Measurements from ENCODE around the gene COL15A1. TPM values are rescaled to one million over a fixed set of nuclear protein-coding genes. Genes with fewer than 3 reads are reported as not detected.

The COL15A1 gene
- polyA plus RNA-seq, 1 donor (not counting 4 experiments of a cell fraction or from before 2014, with no cell fraction given): not detected

- peaks cover 7% of the 10 kb centered on the region for H3K27me3 ChIP-seq (ENCODE audit: control insufficient read depth, extremely low read depth, insufficient read depth, low read length)
- H3K4me2 ChIP-seq (ENCODE audit: control insufficient read depth, extremely low read depth, insufficient read depth, low read depth, low read length): no peak overlapping the region
- no peaks in the 10 kb centered on the region for H3K9me1 ChIP-seq (ENCODE audit: control insufficient read depth, extremely low read depth, insufficient read depth, low read length)
- H3K4me3 ChIP-seq (ENCODE audit: control insufficient read depth in 2 of 3, extremely low read depth in 1 of 3, insufficient read depth in 2 of 3, low read depth in 1 of 3, low read length in 3 of 3): no peak overlapping the region
- no peak for TF ChIP-seq CTCF (optimal IDR thresholded peaks at IDR 0.05 in 1 of 3, IDR thresholded peaks at IDR 0.05 in 1 of 3, conservative IDR thresholded peaks at IDR 0.05 in 1 of 3; ENCODE audit: extremely low read depth in 1 of 3, insufficient read depth in 2 of 3, low read length in 3 of 3)
- no peak for TF ChIP-seq EZH2 (IDR thresholded peaks at IDR 0.05; ENCODE audit: low read length)
- DNase-seq (ENCODE audit: low read depth, low spot score) (no peak), FAIRE-seq (no peak)
- no peak overlapping the region for H3K9ac ChIP-seq (ENCODE audit: control insufficient read depth, extremely low read depth, insufficient read depth, low read length)
- no peak overlapping the region for H3K27ac ChIP-seq (ENCODE audit: control insufficient read depth, insufficient read depth, low read length)
- dilution Hi-C loops (cut with MboI; ENCODE audit: extremely low pct_ligation_motif_present, low sequenced_read_pairs): no loop called here
- no peaks in the 10 kb centered on the region for H3K36me3 ChIP-seq (ENCODE audit: control insufficient read depth in 2 of 2, extremely low read depth in 1 of 2, insufficient read depth in 2 of 2, low read length in 2 of 2)
- no peaks in the 10 kb centered on the region for H3K4me1 ChIP-seq (ENCODE audit: control insufficient read depth, extremely low read depth, insufficient read depth, low read length)
- no peaks in the 10 kb centered on the region for H4K20me1 ChIP-seq (ENCODE audit: control insufficient read depth, extremely low read depth, insufficient read depth, low read length)
- H3K9me3 ChIP-seq (ENCODE audit: control insufficient read depth, low read depth, low read length): no peaks in the 10 kb centered on the region
- no peak overlapping the region for H2AFZ ChIP-seq (ENCODE audit: control insufficient read depth, low read length)
- no peaks in the 10 kb centered on the region for H3K79me2 ChIP-seq (ENCODE audit: control insufficient read depth, insufficient read depth, low read length)
Observed at GRCh38 chr9:98955259-98955658, 11.6 kb downstream of the COL15A1 start.

GRCh38 chr9:98957826-98958225, 14.1 kb downstream of the COL15A1 start:
- Histone ChIP-seq H3K36me3 (ENCODE audit: control insufficient read depth in 2 of 2, extremely low read depth in 1 of 2, insufficient read depth in 2 of 2, low read length in 2 of 2) (no peaks in the 10 kb centered on the region), H2AFZ (ENCODE audit: control insufficient read depth, low read length) (no peak overlapping the region), H3K4me3 (ENCODE audit: control insufficient read depth in 2 of 3, extremely low read depth in 1 of 3, insufficient read depth in 2 of 3, low read depth in 1 of 3, low read length in 3 of 3) (no peak overlapping the region), H3K9ac (ENCODE audit: control insufficient read depth, extremely low read depth, insufficient read depth, low read length) (no peak overlapping the region), H3K4me1 (ENCODE audit: control insufficient read depth, extremely low read depth, insufficient read depth, low read length) (no peaks in the 10 kb centered on the region), H3K9me1 (ENCODE audit: control insufficient read depth, extremely low read depth, insufficient read depth, low read length) (no peaks in the 10 kb centered on the region), H3K27ac (ENCODE audit: control insufficient read depth, insufficient read depth, low read length) (no peak overlapping the region), H3K4me2 (ENCODE audit: control insufficient read depth, extremely low read depth, insufficient read depth, low read depth, low read length) (no peak overlapping the region), H3K9me3 (ENCODE audit: control insufficient read depth, low read depth, low read length) (no peaks in the 10 kb centered on the region), H3K27me3 (ENCODE audit: control insufficient read depth, extremely low read depth, insufficient read depth, low read length) (peaks cover 15% of the 10 kb centered on the region), H4K20me1 (ENCODE audit: control insufficient read depth, extremely low read depth, insufficient read depth, low read length) (no peaks in the 10 kb centered on the region), H3K79me2 (ENCODE audit: control insufficient read depth, insufficient read depth, low read length) (no peaks in the 10 kb centered on the region)
- FAIRE-seq: no peak
- TF ChIP-seq EZH2 (IDR thresholded peaks at IDR 0.05; ENCODE audit: low read length): no peak
- no peak for TF ChIP-seq CTCF (optimal IDR thresholded peaks at IDR 0.05 in 1 of 3, IDR thresholded peaks at IDR 0.05 in 1 of 3, conservative IDR thresholded peaks at IDR 0.05 in 1 of 3; ENCODE audit: extremely low read depth in 1 of 3, insufficient read depth in 2 of 3, low read length in 3 of 3)
- no peak for DNase-seq (ENCODE audit: low read depth, low spot score)
- dilution Hi-C loops (cut with MboI; ENCODE audit: extremely low pct_ligation_motif_present, low sequenced_read_pairs): no loop called here
